GM12878 (cell line): ENCODE data around the gene HYCC1.
"Not testable (repeated sequence)": the region's sequence is repeated elsewhere in the genome, so short reads cannot be mapped to it uniquely, and the experiment has no call there.

Source experiments
- CBFB ChIP-seq: IDR thresholded peaks from 2 replicates; pipeline ENCODE4 v1.6.1; 2016; ENCODE audit warnings: antibody characterized with exemption, low read depth
- CREB1 ChIP-seq: IDR thresholded peaks from 2 replicates; pipeline ENCODE4 v1.6.1; 2012; ENCODE audit warnings: low read depth, mild to moderate bottlenecking, inconsistent platforms
- EZH2 ChIP-seq: IDR thresholded peaks from 2 replicates; pipeline ENCODE4 v1.6.1; 2012; ENCODE audit warnings: low read depth, mild to moderate bottlenecking, control low read depth, inconsistent platforms, low read length, borderline replicate concordance; ENCODE audit not compliant: control insufficient read depth
- HDAC6 ChIP-seq: fragments of 200-600 bp; sonication (generic); IDR thresholded peaks from one replicate; pipeline ENCODE4 v1.8.0; 2017; ENCODE audit warnings: antibody characterized with exemption; ENCODE audit not compliant: unreplicated experiment
- NR2C2 ChIP-seq: IDR thresholded peaks from 2 replicates; pipeline ENCODE4 v1.6.1; 2011; ENCODE audit warnings: borderline replicate concordance, low read depth; ENCODE audit not compliant: control insufficient read depth, insufficient read length
- POLR2AphosphoS5 ChIP-seq: IDR thresholded peaks from 2 replicates; pipeline ENCODE4 v1.6.1; 2011; ENCODE audit warnings: mild to moderate bottlenecking, low read length, inconsistent platforms
- RELB ChIP-seq: fragments of 450-650 bp; IDR thresholded peaks from 2 replicates; pipeline ENCODE4 v1.6.1; 2017; ENCODE audit warnings: low read depth, mild to moderate bottlenecking, moderate library complexity
- TAF1 ChIP-seq: IDR thresholded peaks from 2 replicates; pipeline ENCODE4 v1.6.1; 2011; ENCODE audit warnings: mild to moderate bottlenecking, low read depth, low read length, borderline replicate concordance
- TBL1XR1 ChIP-seq: IDR thresholded peaks from 2 replicates; pipeline ENCODE4 v1.6.1; 2012; ENCODE audit warnings: low read depth, low read length, improper control_type of control experiment
- TCF12 ChIP-seq: IDR thresholded peaks from 2 replicates; pipeline ENCODE4 v1.6.1; 2011; ENCODE audit warnings: low read depth, mild to moderate bottlenecking, low read length
- ZSCAN29 ChIP-seq: fragments of 450-650 bp; IDR thresholded peaks from 2 replicates; pipeline ENCODE4 v1.6.1; 2017; ENCODE audit warnings: mild to moderate bottlenecking, moderate library complexity

- not testable (repeated sequence) for TF ChIP-seq CREB1, POLR2AphosphoS5, TBL1XR1, EZH2, CBFB, ZSCAN29, TCF12, NR2C2, RELB, TAF1, HDAC6
Observed at GRCh38 chr7:23051124-23051485, 37.2 kb upstream of the HYCC1 start.
